ENCODE results near the gene MVB12B.

Gene MVB12B

GRCh38 chr9:126436545-126437267 is 110.1 kb downstream of the MVB12B start:
- no peak for DNase-seq

DNA sequence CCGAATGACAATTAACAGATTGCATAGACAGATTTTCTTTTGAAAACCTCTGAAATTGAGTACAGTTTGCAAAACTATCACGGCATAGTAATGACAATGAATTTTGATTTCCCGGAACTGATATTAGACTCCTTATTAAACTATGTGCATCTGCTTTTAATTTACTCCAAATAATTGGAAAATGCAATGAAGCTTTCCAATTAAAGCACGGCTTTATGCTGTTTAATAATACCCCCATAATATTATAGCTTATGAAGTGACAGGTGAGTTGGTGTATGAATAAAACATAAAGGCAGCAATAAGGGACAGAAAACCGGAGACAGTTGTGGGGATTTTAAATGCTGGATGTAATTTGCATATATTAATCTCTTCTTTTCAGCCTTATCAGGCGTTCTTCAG is 110.6 kb downstream of the MVB12B start:
- no peak for DNase-seq

DNA sequence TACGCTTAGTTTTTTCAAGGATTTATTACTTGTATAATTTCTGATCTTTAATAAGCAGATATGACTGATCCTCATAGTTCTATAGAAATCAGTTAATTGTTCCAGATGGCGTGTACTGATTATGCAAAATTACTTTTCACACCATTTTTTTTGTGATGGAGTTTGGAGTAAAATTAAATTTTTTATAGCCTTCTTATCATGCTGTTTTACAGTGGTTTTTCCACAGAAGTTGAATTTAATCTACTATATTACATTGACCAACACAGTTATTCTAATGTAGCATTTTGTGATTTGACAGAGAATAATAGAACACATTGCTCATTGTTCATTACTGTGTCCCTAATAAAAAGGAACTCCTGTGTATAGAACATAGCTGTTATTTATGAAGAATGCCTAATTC is 111.1 kb downstream of the MVB12B start:
- no peak for DNase-seq

DNA sequence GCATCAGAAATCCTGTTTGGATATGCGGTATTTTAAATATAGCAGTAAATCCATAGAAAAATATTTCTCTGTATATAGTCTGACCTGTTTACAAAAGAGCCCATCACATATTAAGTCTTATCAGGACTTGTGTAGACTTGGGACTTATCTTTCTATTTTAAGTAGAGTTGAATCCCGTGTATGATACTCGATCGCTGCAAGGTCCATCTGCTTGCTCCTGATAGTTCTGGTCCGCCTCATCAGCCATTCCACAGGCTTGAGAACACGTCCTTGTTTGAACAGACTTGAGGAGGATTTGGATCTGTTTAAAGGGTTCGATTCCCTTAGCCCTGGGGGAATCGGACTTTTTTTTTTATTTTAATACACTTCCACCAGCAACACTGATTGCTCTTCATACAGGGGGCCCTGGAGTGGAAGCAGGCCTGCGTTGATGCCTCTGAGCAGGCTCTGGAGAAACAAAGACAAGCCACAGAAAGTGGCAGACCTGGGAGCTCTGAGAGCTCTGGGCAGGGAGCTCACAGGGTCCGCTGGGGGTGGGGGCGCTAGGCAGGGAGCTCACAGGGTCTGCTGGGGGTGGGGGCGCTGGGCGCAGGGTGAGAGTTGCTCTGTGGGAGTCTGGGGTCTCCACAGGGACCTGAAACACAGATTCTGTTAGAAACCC is 112.2 kb downstream of the MVB12B start:
- no peak for DNase-seq

DNA sequence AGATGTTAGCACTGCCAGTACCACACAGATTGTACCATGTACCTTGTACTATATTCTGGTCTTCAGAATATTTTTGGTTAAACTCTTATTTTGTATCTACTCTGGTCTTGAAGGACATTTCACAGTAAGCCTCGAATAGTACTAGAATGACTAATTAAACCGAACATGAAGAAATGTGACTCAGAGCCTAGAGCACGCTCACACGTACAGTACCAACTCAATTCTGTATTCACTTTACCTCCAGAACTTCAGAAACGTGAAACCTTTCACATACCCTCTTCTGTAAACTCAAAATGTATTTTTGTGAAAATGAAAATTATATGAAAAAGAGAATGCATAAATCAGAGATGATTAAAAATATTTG is 112.8 kb downstream of the MVB12B start:
- peak; percentile 75 for DNase-seq

DNA sequence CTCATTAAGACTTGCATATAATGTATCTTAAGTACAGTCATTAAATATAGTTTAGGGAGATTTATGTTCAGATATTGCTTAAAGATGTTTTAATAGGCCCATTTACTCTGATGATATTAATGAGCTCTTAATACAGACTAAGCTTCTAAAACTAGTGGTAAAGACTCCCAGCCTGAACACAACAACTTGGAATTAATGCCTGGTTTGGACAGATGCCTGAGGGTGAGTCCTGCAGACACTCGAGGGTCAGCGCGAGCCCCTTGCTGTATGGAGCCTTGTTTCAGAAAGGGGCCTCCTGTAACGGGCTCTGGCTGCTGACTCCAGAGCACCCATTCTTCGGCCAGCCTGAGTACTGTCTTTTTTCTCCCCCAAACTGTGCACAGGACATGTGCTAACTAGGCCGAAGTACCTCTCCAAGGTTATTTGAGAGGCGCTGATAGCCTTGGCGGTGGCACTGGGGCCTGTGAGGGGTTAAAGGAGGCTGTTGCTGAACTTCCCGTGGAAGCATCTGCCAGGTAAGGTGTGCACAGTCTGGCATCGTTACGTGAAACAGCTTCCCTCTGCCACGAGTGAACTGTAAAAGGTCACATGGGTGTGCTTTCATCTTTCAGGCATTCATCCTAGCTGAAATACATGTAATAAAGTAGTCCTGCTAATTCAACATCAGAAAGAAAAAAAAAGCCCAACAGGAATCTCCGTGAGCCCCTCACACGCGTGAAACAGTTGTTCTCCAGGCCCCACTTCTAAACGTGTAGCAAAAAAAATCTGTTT is 113.4 kb downstream of the MVB12B start:
- DNase-seq: no peak

GRCh38 chr9:126440940-126441339 is 114.3 kb downstream of the MVB12B start:
- DNase-seq: no peak

- no peak for DNase-seq
Measured at GRCh38 chr9:126442636-126443035, 116.0 kb downstream of the MVB12B start.

DNA sequence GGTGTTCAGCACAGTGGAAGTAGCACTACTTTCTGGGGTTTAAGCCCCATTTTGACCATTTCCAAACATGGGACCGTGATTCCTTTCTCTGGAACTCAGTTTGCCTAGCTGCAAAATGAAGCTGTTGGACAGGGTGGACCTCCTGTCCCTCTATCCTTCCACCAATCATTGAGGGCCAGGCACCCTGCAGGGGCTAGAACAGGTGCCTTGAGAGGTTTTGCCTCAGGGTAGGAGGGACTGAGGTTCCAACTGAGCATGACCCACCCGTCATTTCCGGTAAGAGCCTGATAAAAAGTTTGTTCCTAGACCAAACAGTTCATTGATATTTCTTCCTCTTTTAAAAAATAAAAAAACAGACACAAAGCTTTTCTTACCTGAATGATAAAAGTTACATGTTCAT is 116.5 kb downstream of the MVB12B start:
- DNase-seq: no peak

- no peak for DNase-seq
Measured at GRCh38 chr9:126448136-126448535, 121.5 kb downstream of the MVB12B start.

DNA sequence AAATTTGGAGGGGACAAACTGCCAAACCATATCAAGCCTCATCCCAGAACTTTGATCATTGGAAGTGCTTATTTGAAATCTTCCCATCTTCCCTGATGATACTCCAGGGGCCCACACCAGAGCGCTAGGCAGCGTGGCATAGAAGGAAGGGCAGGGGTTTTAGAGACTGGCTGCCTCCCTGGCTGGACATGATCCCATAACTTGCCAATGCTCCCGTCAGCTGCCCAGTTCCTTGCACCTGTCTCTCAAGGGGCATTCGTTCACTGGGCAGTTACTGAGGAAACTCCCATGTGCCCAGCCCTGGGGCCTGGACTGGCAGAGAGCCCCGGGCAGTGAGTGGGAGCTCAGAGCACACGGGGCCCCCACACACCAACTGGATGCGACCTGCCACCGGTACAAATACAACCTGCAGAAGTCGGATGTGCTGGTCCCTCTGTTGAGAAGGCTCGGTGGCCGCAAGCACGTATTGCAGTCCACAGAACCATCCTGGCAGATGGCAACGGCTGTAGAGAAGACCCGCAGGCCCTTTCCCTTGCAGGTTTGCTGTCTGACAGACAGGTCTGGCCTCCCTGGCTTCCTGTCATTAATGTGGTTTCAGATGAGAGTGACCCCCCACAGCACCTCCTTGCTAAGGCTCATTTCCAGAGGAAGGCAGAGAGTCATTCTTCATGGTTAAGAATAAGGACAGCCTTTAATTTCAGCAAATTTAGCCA is 122.4 kb downstream of the MVB12B start:
- DNase-seq: no peak

DNA sequence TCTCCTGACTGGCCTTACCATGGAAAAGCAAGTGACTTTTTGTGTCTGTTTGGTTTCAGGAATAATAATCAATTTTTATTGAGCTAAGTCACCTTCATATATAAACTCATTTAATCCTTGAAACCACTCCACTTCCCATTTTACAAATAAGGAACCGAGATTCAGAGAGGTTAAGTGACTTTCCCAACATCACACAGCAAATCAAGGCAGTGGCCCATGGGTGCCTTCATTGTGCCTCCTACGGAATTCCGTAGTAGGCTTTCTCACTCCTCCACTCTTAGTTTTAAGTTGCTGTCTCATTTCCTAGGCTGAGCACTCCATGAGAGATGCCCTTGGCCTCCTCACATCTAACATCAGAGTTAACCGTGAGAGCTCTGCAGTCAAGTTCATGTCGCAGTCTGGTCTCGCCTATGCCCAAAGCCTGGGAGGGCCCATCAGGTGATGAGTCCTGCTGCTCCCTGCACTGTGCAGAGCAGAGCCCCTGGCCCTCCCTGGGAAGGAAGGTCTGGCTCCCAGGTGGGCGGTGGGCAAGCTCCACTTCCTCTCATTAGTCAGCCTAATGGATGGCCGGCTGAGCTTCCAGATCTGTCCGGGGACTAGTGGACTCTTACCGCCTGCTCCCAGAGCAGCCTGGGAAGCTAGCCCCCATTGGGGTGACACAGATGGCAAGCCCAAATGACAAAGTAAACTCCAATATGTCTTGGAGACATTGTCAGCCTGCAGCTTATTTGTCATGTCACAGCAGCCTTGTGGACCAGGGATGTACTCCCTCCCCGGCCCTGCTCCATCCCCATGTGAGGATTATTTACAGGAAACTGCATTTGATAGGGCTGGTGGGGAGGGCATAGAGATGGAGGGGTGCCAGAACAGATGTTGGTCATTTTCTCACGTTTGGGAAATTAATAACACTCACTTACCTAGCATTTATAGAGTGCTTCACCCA is 123.4 kb downstream of the MVB12B start:
- no peak for DNase-seq

- DNase-seq: no peak
Measured at GRCh38 chr9:126450668-126451205, 124.1 kb downstream of the MVB12B start.

DNA sequence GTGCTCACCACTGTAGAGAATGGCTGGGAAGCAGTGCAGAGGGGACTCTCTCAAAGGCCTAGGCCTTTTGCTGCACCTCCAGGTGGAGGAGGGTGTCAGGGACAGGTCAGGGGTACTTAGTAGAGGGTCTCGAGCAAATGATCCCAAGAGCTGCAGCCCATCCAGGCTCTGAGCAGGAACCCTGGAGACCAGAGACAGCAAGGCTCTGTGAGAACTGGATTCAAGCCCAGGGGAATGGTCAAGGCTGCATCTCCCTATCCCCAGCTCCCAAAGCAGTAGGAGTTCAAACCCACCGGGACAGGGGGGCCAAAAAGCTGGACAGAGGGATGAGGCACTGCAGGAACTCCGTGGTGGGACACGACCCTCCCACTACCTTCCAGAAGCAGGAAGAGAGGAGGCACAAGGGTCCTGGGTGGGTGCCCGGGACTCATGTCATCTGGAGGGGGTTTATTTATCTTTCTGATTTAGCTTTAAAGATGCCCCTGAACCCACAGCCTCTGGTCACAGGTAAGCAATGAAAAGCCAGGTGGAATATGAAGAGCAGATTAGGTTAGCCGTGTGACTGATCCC is 124.8 kb downstream of the MVB12B start:
- DNase-seq: no peak

GRCh38 chr9:126452106-126452505 is 125.5 kb downstream of the MVB12B start:
- no peak for DNase-seq

GRCh38 chr9:126453156-126453963 is 126.7 kb downstream of the MVB12B start:
- no peak for DNase-seq

DNA sequence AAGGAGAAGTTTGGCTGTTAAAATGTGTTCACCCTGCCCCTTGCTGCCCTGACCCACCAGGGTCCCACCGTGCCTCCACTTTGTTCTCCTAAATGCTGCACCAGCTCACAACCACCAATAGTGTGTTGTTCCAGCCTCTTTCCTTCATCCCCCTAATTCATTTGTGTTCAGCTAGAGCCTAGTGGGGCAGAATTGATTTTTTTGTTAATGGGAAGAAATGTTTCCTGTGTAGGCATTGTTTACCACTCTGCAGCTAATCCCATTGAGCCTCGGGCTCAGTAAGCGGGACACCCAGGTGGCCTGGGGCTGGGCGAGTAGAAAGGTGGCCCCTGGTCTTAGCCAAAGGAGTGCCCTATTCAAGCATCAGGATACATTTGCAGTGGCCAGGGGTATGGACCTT is 127.6 kb downstream of the MVB12B start:
- DNase-seq: no peak

DNA sequence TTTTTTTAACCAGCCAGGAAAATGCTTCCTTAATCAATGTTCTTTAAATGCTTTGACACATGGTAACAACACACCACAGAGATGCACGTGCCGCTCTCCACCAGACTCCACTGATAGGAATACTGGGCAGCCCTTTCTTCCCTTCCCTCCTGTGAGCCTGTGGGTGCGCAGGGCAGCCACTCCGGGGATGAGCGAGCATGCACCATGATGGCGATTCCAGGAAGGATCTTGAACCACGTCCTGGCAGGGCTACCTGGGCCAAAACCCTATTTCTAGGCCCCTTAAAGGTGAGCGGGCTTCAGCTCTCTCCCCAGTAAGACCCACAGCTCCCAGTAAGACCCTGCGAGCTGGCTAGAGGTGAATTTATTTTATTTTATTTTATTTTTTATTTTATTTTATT is 128.2 kb downstream of the MVB12B start:
- DNase-seq: no peak

DNA sequence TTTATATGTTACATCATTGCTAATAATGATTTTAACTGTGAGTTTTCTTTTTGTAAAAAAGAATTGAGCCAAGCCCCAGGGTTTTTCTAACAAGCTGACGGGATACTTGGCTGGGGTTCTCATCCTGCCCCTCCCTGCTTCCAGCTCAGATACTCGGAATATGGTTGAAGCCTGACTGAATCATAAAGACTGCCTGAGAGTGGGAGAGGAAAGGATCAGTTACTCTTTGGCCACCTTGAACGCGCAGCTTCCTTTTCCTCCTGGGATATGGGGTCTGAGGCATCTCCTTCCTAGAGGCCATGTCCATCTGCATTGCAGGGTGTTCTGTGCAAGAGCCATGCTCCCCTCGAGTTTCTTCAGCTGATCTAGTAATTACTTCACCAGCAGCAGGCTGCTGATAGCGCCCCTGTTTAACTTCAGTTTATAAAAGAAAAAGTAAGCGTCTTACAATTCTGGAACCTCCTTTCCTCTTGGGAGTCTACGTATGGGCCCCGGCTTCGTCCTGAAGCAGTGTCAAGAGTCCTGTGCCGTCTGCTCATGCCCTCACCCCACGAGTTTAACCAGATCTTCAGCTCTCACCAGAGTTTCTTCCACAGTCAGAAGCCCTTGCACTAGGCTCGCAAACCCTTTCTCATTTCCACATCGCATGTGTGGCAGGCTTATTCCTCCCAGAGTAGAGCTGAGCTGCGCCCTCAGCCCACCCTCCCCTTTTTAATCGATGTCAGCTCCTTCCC is 130.0 kb downstream of the MVB12B start:
- DNase-seq: no peak

GRCh38 chr9:126457175-126457547 is 130.5 kb downstream of the MVB12B start:
- no peak for DNase-seq

Data from activated CD4-positive, alpha-beta T cell treated with anti-CD3 and anti-CD28 coated beads, Interleukin-2, amount 50 U/mL, for 16 hours (primary cell).